Measurements from ENCODE around the gene PRKG2.

Gene PRKG2

GRCh38 chr4:81084634-81085033 is 130.4 kb downstream of the PRKG2 start:
- no peaks in the 10 kb centered on the region for H3K36me3 ChIP-seq (ENCODE audit: control insufficient read depth, insufficient read depth, low read length)
- no peaks in the 10 kb centered on the region for H3K4me1 ChIP-seq
- no peaks in the 10 kb centered on the region for H3K79me2 ChIP-seq
- H3K9me3 ChIP-seq (ENCODE audit: control insufficient read depth, low read length), result no peaks in the 10 kb centered on the region
- TF ChIP-seq CTCF (IDR thresholded peaks at IDR 0.05), result no peak
- no peaks in the 10 kb centered on the region for H3K27me3 ChIP-seq (ENCODE audit: control insufficient read depth, insufficient read depth, low read length)
- H3K4me2 ChIP-seq (ENCODE audit: low read length), result no peak overlapping the region
- no peak overlapping the region for H2AFZ ChIP-seq
- H3K9ac ChIP-seq, result no peak overlapping the region
- no peak overlapping the region for H3K27ac ChIP-seq
- H3K4me3 ChIP-seq (ENCODE audit: low read depth, low read length), result no peak overlapping the region

GRCh38 chr4:81084029-81084428 is 131.0 kb downstream of the PRKG2 start:
- H2AFZ ChIP-seq, result no peak overlapping the region
- no peaks in the 10 kb centered on the region for H3K79me2 ChIP-seq
- TF ChIP-seq CTCF (IDR thresholded peaks at IDR 0.05), result no peak
- H3K27ac ChIP-seq, result no peak overlapping the region
- H3K4me1 ChIP-seq, result no peaks in the 10 kb centered on the region
- no peak overlapping the region for H3K4me3 ChIP-seq (ENCODE audit: low read depth, low read length)
- no peak overlapping the region for H3K4me2 ChIP-seq (ENCODE audit: low read length)
- no peaks in the 10 kb centered on the region for H3K36me3 ChIP-seq (ENCODE audit: control insufficient read depth, insufficient read depth, low read length)
- H3K9me3 ChIP-seq (ENCODE audit: control insufficient read depth, low read length), result no peaks in the 10 kb centered on the region
- H3K27me3 ChIP-seq (ENCODE audit: control insufficient read depth, insufficient read depth, low read length), result no peaks in the 10 kb centered on the region
- no peak overlapping the region for H3K9ac ChIP-seq

GRCh38 chr4:81081156-81081555 is 133.9 kb downstream of the PRKG2 start:
- H3K4me1 ChIP-seq, result no peaks in the 10 kb centered on the region

GRCh38 chr4:81071013-81071412 is 144.0 kb downstream of the PRKG2 start:
- no peaks in the 10 kb centered on the region for H3K79me2 ChIP-seq
- no peak overlapping the region for H2AFZ ChIP-seq
- TF ChIP-seq CTCF (IDR thresholded peaks at IDR 0.05), result no peak
- no peaks in the 10 kb centered on the region for H3K36me3 ChIP-seq (ENCODE audit: control insufficient read depth, insufficient read depth, low read length)
- H3K4me2 ChIP-seq (ENCODE audit: low read length), result no peak overlapping the region
- H3K4me3 ChIP-seq (ENCODE audit: low read depth, low read length), result no peak overlapping the region
- no peaks in the 10 kb centered on the region for H3K4me1 ChIP-seq
- H3K9me3 ChIP-seq (ENCODE audit: control insufficient read depth, low read length), result no peaks in the 10 kb centered on the region
- no peak overlapping the region for H3K27ac ChIP-seq
- no peaks in the 10 kb centered on the region for H3K27me3 ChIP-seq (ENCODE audit: control insufficient read depth, insufficient read depth, low read length)
- no peak overlapping the region for H3K9ac ChIP-seq

More at GRCh38 chr4:81081156-81081555, 133.9 kb downstream of the PRKG2 start:
- no peak overlapping the region for H2AFZ ChIP-seq
- no peaks in the 10 kb centered on the region for H3K9me3 ChIP-seq (ENCODE audit: control insufficient read depth, low read length)
- H3K9ac ChIP-seq, result no peak overlapping the region
- H3K36me3 ChIP-seq (ENCODE audit: control insufficient read depth, insufficient read depth, low read length), result no peaks in the 10 kb centered on the region
- no peaks in the 10 kb centered on the region for H3K27me3 ChIP-seq (ENCODE audit: control insufficient read depth, insufficient read depth, low read length)
- H3K4me2 ChIP-seq (ENCODE audit: low read length), result no peak overlapping the region
- no peak overlapping the region for H3K27ac ChIP-seq
- TF ChIP-seq CTCF (IDR thresholded peaks at IDR 0.05), result no peak
- H3K4me3 ChIP-seq (ENCODE audit: low read depth, low read length), result no peak overlapping the region
- no peaks in the 10 kb centered on the region for H3K79me2 ChIP-seq

- Histone ChIP-seq H2AFZ (no peak overlapping the region), H3K4me2 (ENCODE audit: low read length) (no peak overlapping the region), H3K9me3 (ENCODE audit: control insufficient read depth, low read length) (no peaks in the 10 kb centered on the region), H3K27ac (no peak overlapping the region), H3K4me3 (ENCODE audit: low read depth, low read length) (no peak overlapping the region), H3K27me3 (ENCODE audit: control insufficient read depth, insufficient read depth, low read length) (no peaks in the 10 kb centered on the region), H3K4me1 (no peaks in the 10 kb centered on the region), H3K36me3 (ENCODE audit: control insufficient read depth, insufficient read depth, low read length) (no peaks in the 10 kb centered on the region), H3K79me2 (no peaks in the 10 kb centered on the region), H3K9ac (no peak overlapping the region)
- peak; percentile 54 for TF ChIP-seq CTCF (IDR thresholded peaks at IDR 0.05)
Measured at GRCh38 chr4:81069706-81070331, 145.2 kb downstream of the PRKG2 start.
